ENCODE measurements around the gene RTN4R. TPM values are rescaled to one million over a fixed set of nuclear protein-coding genes. Genes with fewer than 3 reads are reported as not detected.

RTN4R gene
- total and polyA plus RNA-seq, 2 experiments from 2014 or later, result 10.6 to 38.4 TPM

- no peak for TF ChIP-seq ZNF462 (CRISPR knock-in tag; IDR thresholded peaks at IDR 0.05)
Measured at GRCh38 chr22:20284471-20285086, 16.5 kb upstream of the RTN4R start (continued).

- no peak for DNase-seq (ENCODE audit: low spot score)
- Histone ChIP-seq H3K4me2 (no peak overlapping the region), H2AFZ (no peak overlapping the region), H3K4me3 (no peak overlapping the region), H4K20me1 (replicated peaks; ENCODE audit: insufficient read depth) (no peaks in the 10 kb centered on the region), H3K79me2 (replicated peaks; ENCODE audit: insufficient read depth) (no peaks in the 10 kb centered on the region), H3K4me1 (ENCODE audit: insufficient read depth) (no peaks in the 10 kb centered on the region), H3K27ac (ENCODE audit: low read depth) (no peak overlapping the region), H3K9me2 (ENCODE audit: insufficient read depth) (no peaks in the 10 kb centered on the region), H3K36me3 (ENCODE audit: insufficient read depth) (no peaks in the 10 kb centered on the region), H3K27me3 (ENCODE audit: insufficient read depth) (no peaks in the 10 kb centered on the region), H3F3A (replicated peaks; ENCODE audit: low read depth) (no peaks in the 10 kb centered on the region)
- H3K4me1 Mint-ChIP-seq, result peaks cover 3% of the 10 kb centered on the region
- no peak for ATAC-seq
- H3K4me3 Mint-ChIP-seq, result no peak overlapping the region
- no peak overlapping the region for H3K27ac Mint-ChIP-seq
- H3K9me3 Mint-ChIP-seq, result no peaks in the 10 kb centered on the region
- H3K27me3 Mint-ChIP-seq (ENCODE audit: insufficient read depth, low read depth, poor library complexity), result peaks cover 3% of the 10 kb centered on the region
- no peaks in the 10 kb centered on the region for H3K36me3 Mint-ChIP-seq (ENCODE audit: low read depth)
- TF ChIP-seq POLR2AphosphoS5 (IDR thresholded peaks at IDR 0.05; ENCODE audit: low read depth) (no peak), ZNF114 (CRISPR knock-in tag; IDR thresholded peaks at IDR 0.05) (no peak), JUNB (IDR thresholded peaks at IDR 0.05; ENCODE audit: unreplicated experiment) (no peak), EZH2phosphoT487 (IDR thresholded peaks at IDR 0.05; ENCODE audit: unreplicated experiment) (no peak), ETS1 (IDR thresholded peaks at IDR 0.05) (no peak), STAT1 (IDR thresholded peaks at IDR 0.05; ENCODE audit: unreplicated experiment) (no peak)
- TF ChIP-seq, protein P1, sequence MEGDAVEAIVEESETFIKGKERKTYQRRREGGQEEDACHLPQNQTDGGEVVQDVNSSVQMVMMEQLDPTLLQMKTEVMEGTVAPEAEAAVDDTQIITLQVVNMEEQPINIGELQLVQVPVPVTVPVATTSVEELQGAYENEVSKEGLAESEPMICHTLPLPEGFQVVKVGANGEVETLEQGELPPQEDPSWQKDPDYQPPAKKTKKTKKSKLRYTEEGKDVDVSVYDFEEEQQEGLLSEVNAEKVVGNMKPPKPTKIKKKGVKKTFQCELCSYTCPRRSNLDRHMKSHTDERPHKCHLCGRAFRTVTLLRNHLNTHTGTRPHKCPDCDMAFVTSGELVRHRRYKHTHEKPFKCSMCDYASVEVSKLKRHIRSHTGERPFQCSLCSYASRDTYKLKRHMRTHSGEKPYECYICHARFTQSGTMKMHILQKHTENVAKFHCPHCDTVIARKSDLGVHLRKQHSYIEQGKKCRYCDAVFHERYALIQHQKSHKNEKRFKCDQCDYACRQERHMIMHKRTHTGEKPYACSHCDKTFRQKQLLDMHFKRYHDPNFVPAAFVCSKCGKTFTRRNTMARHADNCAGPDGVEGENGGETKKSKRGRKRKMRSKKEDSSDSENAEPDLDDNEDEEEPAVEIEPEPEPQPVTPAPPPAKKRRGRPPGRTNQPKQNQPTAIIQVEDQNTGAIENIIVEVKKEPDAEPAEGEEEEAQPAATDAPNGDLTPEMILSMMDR (conservative IDR thresholded peaks at IDR 0.05; ENCODE audit: low read depth in 2 of 2), result no peak
Measured at GRCh38 chr22:20283674-20284066, 15.6 kb upstream of the RTN4R start.
